Stimulated activated CD8-positive, alpha-beta memory T cell treated with anti-CD3 and anti-CD28 coated beads, Interleukin-12 subunit alpha, Interleukin-12 subunit beta, amount 100 ng/mL, for 1 hour (primary cell): ENCODE results near the gene GPR156.

Source experiments
- DNase-seq: peaks from one replicate; pipeline ENCODE4 v3.0.0-alpha.2; 2020; ENCODE audit warnings: low read depth

GPR156 gene

DNA sequence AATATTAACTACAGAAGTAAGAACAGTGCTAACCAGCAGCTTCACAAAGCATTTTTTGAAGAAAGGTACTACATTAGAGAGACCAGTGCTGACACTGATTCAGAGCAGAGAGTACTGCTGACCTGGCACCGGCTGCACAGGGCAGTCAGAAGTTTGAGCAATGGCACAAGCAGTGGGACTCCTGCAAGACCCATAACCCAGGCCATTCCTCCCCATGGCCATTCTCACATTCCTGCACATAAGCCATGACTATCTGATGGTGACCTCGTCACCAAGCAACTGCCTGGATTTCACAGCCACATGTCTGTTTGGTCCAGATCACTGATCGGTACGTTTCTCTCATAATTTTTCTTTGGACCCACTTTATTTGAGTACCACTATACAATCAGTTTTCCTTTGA lies 88.7 kb downstream of the GPR156 start:
- no peak for DNase-seq

DNA sequence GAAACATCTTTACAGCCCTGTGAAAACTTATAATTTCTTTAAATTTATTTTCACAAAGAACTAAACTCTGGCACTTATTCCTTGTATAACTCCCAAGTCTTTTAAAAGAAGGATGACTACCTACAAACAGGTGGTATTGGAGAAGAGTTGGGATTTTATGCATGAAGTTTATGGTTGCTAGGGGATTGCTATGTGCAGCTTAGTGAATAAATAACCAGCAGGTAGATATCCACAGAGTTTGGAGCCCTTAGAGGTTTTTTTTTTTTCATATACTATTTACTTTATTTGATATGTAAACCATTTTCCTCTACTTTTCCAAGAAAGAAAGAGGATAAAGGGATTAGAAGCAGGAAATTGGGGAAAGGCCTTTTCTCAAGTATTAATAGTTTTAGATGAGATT lies 91.5 kb downstream of the GPR156 start:
- no peak for DNase-seq

DNA sequence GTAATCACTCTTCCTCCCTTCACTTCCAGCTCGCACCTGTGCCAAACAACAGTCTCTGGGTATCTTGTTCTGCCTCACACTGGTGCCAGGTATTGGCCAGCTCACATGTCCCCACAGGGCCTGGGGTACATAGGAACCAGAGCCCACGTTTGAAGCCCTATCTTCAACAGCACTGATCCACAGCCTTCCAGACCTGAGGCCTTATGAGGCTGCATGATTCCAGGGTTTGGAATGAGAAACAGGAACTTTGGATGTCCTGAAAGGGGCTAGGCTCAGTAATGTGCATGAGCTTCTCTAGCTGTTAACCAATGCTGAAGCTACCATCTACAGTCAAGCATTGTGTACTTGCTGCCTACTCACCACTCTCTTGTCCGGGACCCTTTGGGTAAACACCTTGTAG lies 92.4 kb downstream of the GPR156 start:
- DNase-seq, result no peak

DNA sequence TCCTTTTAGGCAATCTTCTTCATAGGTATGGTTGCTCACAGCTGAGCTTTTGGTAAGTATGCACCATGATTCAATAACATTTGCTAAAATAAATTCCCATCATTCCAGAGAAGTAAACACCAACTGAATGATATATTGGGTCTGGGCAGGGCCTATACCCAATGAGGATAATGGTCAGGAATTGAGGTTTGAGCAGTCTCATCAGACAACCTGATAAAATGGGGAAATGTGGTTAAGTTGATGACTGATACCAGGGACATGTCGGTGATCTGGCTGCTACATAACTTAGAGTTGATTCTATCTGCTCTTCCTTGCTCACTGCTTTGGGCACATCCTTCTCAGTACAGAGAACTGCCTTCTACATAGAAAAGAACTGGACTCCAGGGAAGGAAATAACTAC lies 92.9 kb downstream of the GPR156 start:
- no peak for DNase-seq

DNA sequence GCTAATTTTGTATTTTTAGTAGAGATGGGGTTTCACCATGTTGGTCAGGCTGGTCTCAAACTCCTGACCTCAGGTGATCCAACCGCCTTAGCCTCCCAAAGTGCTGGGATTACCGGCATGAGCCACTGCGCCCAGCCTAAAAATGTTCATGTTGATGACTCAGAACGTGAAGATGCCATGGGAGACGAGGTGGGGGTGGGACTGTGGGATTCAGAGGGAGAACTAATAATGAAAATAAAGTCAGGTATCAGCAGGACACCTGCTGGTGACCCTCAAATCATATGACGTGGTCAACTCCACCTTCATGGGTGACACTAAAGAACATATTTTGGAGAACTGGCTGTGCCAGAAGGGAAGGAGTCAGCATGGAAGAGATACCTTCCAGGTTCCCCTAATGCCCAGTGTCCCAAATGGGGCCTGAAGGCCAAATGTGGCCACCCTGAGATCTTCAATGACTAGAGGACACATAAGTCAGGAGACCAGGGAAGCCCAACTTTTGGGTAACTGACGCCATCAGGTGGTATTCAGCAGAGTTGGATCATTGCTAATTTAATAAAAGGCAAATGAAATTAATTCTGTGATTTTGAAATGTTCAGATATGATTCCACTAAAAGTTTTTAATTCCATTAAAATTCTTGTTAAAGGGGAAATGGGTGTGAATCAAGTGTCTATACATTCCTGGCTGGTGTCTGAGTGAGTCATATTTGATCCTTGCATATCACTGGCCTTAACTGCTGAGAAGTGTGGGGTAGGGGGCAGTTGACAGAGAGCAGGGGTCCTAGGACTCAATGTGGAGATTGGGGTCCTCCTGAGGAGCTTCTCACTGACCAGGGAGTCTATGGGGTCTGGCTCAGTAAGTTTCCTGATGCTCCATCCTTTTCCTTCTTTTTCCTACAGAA lies 102.2 kb downstream of the GPR156 start:
- DNase-seq, result no peak

DNA sequence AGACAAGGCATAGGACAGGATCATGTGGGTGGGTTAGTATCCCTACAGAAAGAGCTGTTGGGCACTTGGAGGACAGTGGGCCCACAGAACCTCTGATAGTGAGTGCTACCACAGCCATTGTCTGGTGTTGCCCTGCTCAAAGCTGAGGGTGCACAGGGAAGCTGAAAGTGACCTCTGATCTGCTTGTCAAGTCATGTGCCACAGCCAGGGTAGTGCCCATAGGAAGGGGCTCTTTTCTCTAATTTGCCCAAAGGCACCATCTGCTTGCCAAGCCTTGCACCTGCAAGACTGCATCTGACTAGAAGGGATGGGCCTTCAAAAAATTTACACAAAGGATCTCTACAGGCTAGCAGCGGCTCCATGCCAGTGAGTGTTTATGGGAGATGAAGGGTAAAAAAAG lies 103.4 kb downstream of the GPR156 start:
- DNase-seq, result no peak

DNA sequence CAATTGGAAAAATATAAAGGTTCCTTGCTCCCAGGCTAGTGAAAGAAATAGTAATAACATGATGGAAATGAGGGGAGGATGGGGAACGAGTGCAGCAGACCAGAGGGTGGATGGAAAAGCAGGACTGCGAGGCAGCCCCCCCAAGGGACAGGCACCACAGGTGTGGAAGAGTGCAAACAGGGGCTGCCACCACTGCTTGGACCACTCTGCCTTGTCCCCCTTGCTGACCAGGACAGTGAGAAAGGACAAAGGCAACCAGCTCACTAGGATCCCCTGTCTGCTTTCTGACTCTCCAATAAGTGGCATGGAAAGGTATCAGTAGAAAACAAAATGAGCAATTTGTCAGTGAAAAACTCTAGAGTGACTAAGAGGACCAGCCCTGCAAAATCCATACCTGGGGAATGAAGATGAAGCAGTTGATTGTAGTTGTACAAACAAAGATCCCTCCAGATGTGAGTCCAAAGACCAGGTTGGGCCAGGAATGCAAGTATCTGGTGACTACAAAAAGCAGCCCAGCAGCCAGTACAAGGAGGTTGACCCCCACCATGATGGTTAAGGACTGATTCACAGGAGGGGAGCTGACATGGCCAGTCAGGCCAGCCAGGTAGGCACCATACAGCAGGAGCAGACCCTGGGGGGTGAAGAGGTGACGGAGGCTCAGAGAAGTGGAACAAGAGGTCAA lies 104.2 kb downstream of the GPR156 start:
- DNase-seq, result no peak

DNA sequence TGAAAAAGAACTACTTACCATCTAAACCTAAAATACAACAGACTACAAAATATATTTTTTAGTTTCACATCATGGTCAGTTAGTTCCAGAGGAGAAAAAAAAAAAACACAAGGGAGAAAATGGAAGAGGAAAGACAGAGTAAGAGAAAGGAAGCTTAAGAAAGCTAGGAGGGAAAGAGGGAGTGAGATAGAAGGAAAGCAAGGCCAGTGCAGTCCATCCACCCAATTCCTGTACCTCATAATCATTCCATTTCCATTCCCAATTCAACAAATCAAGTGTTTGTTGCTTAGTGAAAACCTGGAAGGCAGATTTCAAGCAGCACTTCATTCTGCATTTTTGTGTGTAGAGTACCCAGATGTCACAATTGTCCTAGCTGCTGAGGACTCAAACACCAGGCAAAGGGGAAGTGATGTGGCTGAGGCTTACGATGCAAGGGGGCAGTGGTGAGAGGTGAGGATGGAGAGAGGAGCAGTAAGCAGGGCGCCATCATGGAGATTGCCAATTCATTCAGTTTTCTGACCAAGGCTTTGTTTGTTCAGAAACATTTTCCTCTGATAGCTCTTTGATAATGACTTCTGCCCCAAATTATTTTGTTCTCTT lies 107.2 kb downstream of the GPR156 start:
- no peak for DNase-seq

DNA sequence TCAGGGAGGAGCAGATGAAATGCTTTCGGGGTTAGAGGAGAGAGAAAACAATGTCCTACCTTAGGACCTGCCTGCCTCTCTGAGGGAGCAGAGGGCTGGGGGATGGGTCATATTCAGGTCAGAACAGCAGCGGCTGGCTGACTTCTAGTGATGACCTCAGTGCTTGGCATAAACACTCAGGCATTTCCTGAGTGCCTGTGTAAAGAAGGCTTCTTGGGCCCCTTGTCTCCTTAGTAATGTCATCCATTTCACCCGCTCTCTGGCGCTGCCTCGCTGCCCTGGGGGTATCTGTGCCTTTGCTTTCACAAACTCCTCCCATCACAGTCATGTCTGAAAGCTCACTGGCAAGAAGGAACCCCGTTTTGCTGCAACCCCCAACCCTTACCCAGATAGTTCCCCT lies 107.9 kb downstream of the GPR156 start:
- no peak for DNase-seq

DNA sequence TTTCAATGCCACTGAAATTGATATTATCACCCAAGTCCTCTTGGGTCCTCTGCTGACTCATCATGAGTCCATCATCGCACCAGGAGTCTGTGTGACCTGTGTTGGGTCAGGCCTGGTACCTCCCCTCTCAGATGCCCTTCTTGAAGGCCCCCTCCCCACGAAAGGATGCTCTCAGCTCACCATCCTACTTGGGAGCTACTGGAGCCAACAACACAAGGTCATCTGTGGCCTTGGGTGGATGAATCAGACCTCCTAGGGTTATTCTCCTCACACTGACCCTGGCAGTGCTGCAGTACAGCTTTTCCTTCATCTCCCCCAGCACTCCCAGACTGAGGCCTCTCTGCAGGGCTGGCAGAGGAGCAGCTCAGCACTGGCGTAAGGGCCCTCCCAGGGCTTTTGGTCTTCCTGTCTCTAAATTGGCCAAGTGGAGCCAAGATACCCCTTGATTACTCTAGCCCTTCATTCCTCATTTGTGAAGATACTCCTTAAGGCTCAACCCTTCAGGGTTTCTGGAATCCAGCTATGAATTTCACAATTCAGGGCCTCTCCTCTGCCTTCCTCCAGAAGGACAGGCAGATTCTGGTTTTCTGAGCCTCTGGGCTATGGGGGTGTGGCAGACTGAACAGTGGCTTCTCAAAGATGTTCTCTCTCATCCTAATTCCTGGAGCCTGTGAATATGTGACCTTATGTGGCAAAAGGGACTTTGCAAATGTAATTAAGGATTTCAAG lies 110.0 kb downstream of the GPR156 start:
- no peak for DNase-seq

DNA sequence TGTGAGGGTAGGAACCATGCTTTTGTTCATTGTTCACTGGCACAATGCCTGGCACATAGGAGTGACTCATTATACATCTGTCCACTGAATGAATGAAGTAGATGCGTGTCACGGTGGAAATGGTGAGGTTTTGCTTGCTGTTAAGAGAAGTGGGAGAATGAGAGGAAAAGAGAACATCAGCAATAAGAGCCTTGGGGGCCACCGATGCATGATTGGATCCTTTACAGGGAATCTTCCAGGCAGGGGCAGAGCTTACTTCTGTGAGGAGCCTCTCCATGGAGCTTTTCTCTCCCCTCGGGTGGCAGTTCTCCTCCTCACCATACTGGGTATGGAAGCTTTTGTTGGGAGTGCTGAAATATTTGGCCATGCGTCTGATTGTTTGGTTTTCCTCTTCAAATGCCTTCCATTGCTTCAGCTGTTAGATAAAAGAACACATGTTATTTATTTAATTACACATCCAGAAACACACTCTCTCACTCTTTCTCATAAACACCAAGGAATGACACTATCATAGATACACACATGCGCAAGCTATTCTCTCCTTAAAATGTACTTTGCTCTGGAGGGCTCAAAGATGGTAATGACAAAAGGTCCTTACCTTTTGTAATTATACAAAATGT lies 111.9 kb downstream of the GPR156 start:
- no peak for DNase-seq

DNA sequence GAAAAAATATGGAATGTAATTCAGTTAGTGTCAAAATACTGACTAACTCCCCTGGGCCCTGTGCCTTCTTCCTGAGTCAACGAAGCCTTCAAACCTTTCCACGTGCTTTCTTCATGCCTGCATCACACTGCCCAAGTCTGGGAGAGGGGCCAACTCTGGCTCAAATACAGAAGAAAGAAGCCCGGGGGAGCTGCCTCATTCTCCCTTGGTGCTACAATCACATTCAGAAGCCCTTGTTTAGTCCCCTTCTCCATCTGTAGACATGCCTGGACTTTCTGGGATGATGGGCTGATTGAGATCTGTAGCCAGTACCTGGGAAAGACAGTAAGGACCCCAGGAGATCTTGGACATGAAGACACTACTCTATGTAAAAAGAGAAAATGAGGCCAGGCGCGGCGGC lies 113.0 kb downstream of the GPR156 start:
- no peak for DNase-seq

DNA sequence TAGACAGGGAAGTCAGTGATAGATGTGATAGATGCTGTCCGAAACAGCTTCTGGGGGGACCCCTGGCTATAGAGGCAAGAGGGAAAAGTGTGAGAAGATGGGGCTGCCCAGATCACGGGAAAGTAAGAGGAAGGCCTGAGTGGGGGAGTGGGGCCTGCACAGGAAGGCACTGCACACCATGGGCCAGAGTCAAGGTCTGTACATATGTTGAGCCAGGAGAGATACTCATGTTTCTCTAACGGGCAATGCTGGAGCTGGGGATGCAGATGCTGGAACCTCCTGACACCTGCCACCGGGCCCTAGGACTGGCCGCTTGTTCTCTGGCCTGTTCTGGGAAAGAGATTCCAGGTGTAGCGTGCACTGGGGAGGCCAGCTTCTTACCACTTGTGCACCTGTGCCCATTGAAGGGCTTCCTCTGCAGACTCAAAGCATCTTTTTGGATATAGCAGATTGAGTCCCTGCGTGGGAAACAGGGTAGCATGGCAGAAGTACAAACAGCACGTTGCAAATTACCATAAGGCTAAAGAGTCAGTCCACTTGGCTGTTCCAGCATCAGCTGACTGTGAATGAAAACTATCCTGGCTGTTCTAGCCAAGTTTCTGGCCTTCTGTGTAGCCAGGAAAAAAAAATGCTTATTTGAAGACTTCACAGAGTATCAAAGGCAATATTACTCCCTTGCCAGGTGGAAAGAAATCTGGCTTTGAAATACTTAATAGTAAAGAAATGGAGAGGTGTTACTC lies 113.7 kb downstream of the GPR156 start:
- DNase-seq, result no peak

DNA sequence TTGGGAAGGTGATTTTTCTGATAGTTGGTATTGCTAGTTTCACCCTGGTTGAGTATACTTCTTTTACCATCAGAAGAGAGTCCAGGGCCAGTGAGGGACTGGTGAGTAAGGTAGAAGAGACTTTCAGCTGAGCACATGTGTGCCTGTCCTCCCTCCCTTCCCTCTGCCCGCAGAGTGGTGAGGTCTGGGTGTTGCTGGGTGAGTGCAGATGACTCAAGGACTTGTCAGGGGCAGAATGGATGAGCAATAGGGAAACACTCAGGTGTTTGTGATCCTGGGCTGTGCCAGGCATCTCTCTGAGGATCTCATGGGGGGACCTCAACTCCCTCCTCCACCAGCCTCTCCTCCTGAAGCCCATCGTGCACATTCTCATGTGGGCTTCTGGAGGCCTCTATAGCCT lies 114.8 kb downstream of the GPR156 start:
- DNase-seq, result no peak

DNA sequence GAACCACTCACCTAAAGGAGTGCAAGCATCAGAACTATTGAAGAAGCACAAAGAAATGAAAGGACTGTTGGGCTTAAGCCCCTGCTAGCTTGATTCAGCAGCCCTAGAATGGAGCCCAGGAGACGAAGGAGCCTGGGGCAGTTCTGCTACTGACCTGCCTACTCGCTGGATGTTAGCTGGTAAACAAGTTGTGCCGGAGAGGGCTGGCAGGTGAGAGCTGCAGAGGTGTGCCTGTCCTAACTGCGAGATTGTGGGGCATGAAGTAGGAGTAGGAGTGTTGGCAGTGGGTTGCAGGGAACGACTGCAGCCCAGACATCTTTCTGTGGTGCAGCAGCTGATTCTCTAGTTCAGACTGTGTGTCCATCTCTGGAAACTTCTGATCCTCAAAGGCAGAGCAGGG lies 115.6 kb downstream of the GPR156 start:
- no peak for DNase-seq

DNA sequence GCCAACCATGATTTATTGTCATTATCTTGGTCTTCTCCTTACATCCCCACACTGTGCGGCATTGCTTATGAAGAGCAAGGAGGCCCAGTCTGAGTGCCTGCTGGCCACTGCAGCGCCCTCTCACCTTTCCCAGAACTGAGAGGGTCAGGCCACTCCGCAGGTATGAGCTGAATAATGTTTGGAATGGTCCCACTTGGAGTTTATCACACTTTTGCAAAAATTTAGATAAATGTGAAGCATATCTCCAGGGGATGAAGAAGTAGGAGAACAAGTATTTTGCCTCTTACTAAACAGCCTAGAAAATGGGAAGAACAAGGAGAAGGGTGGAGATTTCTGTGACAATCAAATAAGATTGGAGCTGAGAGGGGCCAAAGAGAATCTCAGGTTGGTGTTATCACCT lies 116.4 kb downstream of the GPR156 start:
- no peak for DNase-seq

DNA sequence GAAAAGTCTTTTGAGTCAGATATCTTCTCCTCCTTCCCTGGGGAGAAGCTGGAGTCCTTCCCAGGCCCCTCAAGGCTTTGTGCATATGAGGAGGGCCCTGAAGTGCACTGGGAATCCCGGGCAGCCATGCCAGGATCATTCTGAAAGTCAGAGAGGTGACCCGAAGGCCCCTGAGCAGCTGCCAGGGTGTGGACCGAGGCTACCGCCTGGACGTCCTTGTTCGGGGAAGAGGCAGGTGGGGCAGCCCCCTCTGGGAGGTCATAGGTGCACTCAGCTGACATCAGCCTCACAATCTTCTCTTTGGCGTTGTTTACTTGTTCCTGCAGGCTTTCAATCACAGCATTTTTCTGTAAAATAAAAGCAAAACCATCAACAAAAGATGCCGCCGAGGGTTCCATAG lies 117.0 kb downstream of the GPR156 start:
- DNase-seq, result no peak

DNA sequence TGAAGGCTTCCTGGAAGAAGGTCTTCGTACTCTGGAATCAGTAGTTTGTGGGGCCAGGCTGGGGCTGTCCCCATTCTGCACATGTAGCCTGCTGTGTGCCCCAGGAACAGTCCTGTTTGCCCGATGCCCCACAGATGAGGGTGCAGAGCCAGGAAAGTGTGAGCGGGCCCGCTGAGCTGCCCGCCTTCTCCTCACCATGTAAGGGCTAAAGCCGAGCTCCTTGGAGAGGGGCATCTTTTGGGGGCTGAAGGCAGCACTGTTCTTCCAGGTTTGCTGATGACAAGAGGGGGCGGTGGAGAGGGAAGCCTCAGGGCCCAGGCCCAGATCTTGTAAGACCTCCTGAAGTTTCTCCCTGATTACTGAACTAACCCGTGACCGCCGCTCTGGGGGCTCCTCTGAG lies 117.5 kb downstream of the GPR156 start:
- DNase-seq, result no peak

DNA sequence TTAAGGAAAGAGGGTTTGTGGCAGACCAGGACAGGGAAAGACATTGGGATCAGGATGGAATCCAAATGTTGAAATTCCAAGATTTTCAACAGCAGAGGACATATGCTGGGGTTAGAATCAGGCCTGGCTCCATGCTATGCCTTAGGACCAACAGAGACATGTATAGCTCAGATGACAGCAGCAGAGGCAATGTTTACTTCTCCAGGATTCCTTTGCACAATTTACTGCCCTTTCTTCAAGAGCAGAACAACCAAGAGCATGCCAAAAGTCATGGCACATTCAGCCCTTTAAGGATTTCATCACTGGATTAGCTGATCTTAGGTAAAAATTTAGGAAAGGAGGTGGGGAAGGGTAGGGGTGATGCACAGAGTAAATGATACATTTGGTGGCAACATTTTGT lies 121.2 kb downstream of the GPR156 start:
- no peak for DNase-seq

DNA sequence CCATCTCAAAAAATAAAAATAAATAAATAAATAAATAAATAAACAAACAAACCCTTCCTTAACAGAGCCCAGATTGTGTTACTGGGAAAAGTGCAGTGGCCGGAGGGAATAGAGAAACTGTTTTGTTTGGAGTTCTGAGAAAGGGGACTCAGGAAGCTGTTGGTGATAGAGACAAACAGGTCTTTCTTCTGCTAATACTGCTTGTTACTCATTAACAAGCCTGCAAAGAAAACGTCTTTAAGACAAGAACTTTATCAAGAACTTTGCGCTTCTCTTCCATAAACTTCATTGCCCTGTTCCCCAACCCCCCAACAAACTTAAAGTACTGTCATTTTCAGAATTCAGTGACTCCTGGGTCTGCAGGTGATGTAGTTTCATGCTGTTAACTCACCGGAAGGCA lies 122.0 kb downstream of the GPR156 start:
- no peak for DNase-seq

DNA sequence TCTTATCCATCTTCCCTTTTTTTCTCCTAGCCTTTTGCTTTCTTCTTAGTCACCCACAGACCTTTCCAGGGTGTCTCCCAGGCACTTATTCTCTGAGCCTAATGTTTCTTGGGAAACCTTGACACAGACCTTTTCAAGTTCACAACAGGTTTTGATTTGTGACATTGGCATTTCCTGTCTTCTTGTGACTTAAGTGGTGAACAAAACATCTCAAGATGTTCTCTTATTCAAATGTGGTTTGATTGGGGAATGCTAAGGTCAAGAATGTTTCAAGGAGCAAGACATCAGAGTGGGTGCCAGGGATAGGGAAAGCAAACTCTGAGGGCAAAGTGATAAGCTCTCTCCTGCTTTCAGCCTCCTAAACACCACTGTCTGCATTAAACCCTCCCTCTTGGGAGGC lies 122.6 kb downstream of the GPR156 start:
- DNase-seq, result no peak
